GM19025 (cell line): ENCODE data around the gene MAPRE3.

ENCODE experiments used
- ATAC-seq: cut with Tn5 transposase; IDR thresholded peaks from one replicate; pipeline ENCODE4 v1.9.1; 2021; ENCODE audit warnings: mild to moderate bottlenecking, low read depth, moderate library complexity; ENCODE audit not compliant: unreplicated experiment

MAPRE3 gene

DNA sequence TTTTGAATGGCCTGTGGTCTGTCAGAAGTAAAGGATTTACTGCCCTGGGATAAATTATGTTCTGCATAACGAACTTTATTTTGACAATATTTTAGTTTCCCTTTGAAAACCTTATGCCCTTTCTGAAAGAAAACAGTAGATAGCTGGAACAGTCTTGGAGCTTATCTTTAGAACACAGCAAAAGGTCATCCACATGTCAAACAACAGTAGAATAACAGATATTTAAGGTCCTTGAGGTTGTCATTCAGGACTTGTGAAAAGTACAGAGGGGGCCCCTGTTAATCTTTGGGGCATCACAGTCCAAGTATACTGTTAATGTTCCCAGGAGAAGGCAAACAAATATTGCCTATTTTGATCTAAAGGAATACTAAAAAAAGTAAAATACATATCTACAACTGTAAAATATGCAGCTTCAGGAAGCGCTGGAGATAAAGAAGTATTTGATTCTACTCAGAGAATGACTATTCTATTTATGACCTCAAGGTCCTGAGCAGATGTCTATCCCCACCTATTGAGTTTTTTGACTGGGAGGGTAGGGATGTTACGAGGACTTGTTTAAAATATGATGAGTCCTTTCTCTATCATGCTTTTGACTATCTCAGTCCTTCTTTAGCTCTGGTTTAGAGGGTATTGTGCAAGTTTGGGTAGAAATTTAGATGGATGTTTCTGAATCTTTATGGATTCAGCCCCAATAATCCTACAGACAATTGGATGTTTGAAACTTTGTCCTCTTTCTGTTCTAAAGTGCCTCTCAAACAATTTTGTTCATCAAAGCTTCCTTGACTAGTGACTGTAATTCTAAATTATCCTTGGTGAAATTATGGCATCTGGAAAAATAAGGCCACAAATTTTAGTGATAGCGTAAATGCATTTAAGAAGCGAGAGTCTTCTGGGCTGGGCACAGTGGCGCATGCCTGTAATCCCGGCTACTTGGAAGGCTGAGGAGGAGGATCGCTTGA lies 37.3 kb downstream of the MAPRE3 start:
- ATAC-seq, result no peak

DNA sequence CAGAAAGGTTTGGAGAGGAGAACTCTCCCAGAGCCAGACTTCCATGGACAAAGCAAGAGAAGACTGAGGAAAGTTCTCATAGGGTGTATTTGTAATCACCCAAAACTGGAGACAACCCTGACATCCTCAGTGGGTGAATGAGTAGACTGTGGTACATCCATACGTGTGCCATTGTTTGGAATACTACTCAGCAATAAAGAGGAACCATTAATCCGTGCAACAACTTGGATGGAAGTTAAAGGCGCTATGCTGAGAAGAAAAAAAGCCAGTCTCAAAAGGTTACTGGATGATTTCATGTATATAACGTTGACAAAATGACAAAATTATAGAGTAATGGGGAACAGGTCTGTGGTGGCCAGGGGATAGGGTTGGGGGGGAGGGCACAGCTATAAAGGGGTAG lies 38.2 kb downstream of the MAPRE3 start:
- no peak for ATAC-seq

DNA sequence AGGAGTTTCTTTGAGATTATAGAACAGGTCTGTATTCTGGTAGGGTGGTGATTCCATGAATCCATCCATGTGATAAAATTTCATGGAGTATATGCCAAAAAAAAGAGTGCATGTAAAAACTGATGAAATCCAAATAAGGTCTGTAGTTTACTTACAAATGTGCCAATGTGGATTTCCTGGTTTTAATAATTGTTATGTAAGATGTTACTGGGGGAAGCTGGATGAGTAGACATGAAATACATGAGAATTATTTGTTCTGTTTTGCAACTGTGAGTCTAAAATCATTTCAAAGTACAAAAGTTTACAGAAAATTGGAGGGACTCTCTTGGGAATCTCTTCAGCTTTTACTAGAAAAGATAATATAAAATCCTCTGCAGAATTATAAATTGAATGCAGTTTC lies 38.6 kb downstream of the MAPRE3 start:
- ATAC-seq, result no peak

DNA sequence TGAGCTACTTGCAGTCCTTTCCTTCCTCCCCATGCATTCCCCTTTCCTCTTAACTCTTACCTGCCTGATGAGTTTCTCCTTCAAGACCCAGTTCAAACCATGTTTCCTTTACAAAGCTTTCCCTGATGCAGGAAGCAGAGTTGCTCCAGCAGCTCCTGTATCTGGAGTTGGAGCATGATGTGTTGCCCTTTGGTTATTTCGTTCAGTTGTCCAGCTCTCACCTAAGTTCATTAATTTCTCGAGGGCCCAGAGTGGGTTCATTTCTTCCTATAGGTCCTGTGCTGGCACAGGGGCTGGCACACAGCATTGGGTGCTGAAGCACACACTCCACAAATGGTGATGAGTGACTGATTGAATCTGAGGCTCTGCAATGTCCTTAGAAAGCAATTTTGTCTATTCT lies 39.3 kb downstream of the MAPRE3 start:
- no peak for ATAC-seq

GRCh38 chr2:27010139-27010538 lies 39.7 kb downstream of the MAPRE3 start:
- no peak for ATAC-seq

- no peak for ATAC-seq
These were observed 43.3 kb downstream of the MAPRE3 start for GRCh38 chr2:27013738-27014137.

- ATAC-seq, result no peak
These were observed 44.5 kb downstream of the MAPRE3 start for GRCh38 chr2:27014771-27015433.

- ATAC-seq, result no peak
These were observed 46.4 kb downstream of the MAPRE3 start for GRCh38 chr2:27016801-27017325.

DNA sequence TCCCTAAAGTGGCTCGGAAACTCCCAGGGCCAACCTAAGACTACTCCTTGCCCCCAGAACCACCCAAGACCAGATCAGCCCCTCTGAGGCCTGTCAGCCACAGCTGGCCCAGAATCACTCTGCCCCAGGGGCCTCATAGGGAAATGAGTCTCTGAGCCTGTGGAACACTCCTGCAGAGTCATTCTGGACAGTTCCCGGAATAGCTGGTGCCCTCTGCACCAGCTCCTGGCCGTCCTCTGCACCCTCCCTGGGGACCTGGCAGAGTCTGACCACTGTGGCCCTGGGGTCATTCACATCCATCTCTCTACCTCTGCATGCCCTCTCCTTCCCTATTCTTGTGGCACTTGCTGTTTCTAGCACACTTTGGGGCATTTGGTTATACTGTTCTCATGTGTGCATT lies 47.7 kb downstream of the MAPRE3 start:
- no peak for ATAC-seq

- ATAC-seq, result no peak
These were observed 49.0 kb downstream of the MAPRE3 start for GRCh38 chr2:27019459-27019858.

GRCh38 chr2:27019931-27020855 lies 49.8 kb downstream of the MAPRE3 start:
- no peak for ATAC-seq

- ATAC-seq, result no peak
These were observed 51.0 kb downstream of the MAPRE3 start for GRCh38 chr2:27021253-27022049.

DNA sequence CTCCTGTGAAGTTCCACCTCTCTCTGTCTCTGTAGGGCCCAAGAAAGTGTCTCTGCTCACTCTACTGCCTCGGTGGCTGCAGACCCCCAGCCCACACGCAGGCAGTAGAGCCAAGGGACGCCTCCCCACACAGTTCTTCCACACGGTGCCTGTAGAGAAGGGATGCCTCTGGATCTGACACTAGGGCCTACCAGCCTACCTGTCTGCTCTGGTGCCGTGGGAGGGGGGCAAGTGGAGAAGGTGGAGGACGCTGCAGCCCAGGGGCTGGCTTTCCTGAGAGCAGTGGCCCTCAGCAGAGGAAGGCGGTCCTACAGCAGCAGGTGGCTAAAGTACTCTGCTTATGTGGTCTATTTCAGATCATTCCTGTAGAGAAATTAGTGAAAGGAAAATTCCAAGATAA lies 53.3 kb downstream of the MAPRE3 start:
- ATAC-seq, result no peak

DNA sequence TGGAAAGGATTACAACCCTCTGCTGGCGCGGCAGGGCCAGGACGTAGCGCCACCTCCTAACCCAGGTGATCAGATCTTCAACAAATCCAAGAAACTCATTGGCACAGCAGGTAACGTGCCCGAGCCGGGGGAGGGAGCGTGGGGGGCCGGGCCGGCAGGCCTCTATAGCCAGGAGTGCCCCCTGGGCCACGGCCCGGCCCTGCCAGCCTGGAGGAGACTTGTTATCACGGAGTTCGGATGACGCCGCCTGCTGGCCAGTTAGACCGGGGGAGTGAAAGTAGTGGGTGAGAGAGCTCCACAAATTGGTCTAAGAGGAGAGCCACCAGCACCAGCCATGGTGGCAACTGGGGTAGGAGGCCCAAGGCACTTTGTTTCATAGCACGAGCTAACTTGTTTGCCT lies 53.8 kb downstream of the MAPRE3 start:
- ATAC-seq, result no peak

GRCh38 chr2:27024812-27025211 lies 54.4 kb downstream of the MAPRE3 start:
- ATAC-seq, result no peak

DNA sequence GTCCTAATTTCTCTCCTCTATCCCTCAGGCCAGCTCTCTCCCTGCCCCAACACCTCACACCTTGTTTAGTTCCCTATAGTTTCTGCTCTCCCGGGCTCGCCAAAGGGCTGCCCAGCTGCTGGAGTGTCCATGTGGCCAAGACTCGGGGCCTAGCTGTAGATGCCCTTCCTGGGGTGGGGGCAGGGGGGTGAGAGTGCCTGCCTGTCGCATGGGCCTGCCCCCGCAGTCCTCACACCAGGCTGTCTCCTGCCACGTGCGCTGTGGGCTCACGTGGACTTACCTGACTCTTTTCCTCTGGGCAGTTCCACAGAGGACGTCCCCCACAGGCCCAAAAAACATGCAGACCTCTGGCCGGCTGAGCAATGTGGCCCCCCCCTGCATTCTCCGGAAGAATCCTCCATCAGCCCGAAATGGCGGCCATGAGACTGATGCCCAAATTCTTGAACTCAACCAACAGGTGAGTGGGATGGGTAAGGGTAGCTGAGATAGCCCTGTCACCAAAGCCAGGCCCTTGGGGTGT lies 54.9 kb downstream of the MAPRE3 start:
- no peak for ATAC-seq

DNA sequence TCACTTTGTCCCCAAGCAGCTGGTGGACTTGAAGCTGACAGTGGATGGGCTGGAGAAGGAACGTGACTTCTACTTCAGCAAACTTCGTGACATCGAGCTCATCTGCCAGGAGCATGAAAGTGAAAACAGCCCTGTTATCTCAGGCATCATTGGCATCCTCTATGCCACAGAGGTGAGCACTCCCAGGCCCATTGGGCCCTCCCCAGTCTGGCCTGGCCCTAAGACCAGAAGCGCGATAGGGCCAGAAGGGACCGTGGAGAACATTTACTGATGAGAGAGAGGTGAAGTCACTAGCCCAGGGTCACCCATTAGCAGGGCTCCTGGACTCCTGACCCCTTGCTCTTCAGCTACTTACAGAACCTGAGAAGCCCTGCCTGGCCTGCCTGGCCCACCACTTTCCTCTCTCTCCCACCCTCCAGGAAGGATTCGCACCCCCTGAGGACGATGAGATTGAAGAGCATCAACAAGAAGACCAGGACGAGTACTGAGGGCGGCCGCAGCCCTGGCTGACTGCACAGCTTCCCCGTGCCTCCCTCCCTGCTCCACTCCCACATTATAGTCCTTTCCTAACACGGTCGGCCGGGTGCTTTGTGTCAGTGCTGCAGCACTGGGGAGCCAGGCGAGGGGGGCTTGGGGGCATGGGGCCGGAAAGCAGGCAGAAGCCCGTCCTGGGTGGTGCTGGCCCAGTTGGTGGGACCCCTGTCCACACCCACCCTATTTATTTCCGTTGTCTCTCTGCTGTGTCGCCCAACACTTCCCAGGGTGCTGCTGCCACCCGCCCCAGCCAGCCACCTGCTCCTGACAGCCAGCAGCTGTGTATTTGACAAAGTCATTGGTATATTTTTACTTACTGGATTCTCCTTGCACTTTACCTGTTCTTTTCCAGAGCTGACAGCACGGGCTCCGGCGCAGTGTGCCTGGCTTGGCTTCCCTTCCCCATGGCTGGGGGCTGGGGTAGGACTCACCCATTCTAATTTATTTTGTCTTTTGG lies 55.7 kb downstream of the MAPRE3 start:
- no peak for ATAC-seq

DNA sequence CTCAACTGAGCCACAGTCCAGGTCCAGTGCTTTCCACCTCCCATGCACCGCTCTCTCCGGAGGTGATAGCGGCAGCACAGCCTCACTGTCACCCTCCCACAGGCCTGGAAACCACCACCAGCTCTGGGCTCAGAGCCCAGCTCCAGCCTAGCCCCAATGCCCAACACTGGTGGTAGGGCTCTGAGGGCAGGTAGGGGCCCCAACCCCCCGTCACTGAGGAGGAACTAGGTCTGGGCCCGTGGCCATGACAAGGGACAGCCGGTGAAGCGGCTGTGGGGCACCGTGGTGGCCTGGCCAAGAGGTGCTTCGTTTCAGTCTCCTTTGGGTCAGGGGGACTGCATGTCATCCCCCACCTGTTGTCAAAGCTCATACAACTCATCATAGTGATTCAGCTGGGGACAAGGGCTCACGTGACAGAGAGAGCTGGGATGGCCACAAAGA lies 56.8 kb downstream of the MAPRE3 start:
- ATAC-seq, result no peak
